CD4-positive, alpha-beta T cell treated with Interleukin-4 for 4 hours (primary cell): ENCODE data around the gene SLC5A10.

Experiments
- DNase-seq: peaks from one replicate; pipeline ENCODE4 v3.0.0-alpha.2; 2020

Gene SLC5A10

DNA sequence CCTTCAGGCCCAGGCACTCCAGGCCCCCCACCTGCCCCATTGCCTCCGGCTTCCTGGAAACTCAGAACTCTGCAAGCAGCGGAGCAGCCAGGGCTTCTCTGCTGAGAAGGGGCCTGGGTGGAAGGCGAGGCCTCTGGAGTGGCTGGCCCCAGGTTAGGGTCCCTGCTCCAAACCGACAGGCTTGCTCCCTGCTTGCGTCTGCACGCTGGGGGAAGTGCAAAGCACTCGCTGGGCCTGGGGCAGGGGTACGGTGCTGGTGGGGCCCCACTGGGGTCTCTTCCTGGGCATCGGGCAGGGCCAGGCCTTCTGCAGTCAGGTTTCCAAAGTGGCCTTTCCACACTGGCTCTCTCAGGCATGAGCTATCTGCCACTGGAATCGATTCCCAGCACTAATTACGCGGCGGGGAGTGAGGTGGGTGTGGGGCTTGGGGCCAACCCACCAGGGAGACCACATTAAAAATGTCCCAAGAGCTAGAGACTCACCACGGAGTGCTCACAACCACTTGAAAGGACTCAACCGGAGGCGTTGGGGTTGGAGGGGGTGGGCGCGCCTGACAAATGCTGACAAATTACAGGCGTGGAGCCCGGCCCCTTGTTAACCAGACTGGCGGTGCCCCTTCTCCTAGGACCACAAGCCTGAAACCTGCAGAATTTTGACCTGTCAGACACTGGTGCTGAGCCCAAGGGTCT, 34.7 kb downstream of the SLC5A10 start:
- DNase-seq = no peak

DNA sequence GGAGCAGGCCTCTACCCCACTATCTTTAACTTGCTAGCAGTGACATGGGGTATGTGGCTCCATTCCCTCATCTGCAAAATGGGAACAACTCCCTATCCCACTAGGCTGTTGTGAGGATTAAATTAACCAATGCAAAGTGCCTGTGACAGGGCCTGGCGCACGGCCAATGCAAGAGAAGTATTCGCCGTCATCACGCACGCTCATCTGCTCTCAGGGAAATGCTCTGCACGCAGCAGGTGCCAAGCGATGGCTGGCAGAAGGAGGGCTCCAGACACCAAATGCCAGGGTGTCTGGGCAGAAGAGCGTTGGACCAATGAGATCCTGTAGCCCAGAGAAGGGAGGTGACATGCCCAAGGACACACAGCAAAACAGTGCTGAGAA, 35.3 kb downstream of the SLC5A10 start:
- DNase-seq = no peak

DNA sequence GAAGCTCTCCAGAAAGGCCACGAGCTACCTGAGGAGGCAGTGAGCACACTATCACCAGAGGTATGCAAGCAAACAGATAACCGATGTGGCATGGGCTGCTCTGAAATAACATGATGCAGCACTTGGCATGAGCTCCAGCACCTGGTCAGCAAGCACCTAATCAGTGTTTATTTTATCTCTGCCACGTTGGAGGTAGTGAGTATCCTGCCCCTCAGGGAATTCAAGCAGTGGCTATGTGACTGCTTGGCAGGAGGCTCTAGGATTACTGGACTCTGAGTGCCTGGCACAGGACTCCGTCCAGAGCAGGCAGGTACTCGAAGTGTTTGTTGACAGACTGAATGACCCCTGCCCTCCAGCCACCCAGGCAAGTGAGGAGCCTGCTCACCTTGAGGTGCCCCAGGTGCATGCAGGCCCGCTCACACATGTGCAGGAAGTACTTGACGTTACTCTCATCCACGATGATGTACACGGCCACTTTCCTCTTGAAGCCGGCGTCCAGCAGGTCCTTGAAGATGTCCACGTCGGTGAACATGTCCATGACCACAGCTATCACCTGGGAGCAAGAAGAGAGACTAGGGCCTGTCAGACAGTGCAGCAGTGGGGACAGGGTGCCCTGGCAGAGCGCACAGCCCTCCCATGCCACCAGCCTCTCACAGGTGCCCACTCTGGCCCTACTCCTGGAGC, 36.0 kb downstream of the SLC5A10 start:
- no peak for DNase-seq

DNA sequence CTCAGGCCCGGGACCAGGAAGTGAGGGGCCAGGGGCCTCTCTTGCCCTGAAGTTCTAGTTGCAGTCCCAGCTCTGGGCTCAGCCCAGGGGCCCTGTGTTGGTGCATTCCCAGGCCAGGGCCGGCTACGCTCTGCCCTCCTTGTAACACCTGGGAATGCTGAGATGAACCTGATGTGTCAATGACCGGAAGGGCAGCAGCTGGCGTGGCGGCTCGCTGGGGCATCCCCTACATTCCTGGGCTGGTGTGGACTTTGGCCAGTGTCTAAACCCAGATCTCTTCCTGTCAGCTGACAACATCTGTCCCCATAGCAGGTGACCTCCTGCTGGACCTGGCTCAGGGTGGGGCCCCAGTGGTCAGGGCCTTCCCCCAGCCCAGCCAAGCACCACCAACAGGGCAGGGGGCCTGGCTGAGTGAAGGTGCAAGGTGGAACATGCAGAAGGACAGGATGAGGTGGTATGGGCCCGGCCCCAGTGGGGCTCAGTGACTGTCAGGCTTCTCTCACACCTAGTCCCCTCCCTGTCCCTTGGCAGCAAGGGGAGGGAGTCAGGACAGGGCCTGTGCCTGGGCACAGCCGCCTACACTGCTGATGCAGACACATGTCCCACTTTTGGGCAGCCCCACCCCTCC, 36.7 kb downstream of the SLC5A10 start:
- DNase-seq = no peak

DNA sequence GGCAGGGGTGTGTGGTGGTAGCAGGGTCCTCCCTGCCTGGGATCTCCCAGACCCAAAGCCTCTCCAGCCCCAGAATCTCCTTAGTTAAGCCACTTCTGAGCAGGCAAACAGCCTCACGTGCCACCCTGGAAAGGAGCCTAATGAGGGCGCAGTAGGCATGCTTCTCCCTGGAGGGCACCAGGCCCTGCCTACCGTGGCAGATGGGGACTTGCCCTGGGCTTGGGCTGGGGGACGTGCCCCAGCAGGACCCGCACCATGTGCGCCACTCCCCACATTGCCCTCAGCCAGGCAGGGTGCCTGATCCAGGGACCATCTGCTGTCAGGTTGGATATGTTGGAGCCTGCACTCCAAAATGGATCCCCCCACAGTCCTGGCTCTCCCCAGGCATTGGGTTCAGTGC, 38.4 kb downstream of the SLC5A10 start:
- DNase-seq = no peak

DNA sequence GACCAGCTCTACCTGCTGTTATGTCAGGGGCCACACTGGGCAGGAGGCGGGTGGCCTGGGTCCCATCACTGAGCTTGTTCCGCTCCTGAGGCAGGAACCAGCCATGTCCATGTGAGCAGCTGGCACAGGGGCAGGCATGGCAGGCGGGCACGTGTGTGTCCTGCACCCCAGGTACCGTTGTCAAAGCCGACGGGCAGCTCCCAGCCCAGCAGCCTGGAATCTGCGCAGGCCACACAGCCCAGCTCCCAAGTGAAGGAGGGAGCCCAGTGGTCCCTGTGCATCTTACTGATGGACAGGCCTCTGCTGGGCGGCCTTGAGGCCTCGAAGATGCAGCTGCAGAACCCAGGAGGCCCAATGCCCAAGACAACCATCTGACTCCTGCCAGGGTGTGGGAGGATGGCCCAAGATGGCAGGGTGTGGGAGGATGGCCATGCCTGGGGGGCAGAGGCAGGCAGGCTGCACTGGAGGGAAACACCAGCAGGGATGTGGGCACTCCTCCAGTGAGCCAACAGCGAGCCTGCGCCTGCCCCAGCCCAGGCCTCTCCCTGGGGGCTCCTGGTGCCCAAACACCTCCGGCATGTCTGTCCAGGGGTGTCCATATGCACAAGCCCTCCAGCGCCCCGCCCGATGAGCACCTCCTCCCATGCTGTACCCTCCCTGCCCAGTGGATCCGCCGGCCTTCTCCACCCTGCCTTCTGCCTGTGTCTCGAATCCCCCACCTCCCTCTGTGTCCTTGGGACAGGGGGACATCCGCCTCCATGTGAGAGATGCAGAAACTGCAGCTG, 39.8 kb downstream of the SLC5A10 start:
- DNase-seq = no peak

DNA sequence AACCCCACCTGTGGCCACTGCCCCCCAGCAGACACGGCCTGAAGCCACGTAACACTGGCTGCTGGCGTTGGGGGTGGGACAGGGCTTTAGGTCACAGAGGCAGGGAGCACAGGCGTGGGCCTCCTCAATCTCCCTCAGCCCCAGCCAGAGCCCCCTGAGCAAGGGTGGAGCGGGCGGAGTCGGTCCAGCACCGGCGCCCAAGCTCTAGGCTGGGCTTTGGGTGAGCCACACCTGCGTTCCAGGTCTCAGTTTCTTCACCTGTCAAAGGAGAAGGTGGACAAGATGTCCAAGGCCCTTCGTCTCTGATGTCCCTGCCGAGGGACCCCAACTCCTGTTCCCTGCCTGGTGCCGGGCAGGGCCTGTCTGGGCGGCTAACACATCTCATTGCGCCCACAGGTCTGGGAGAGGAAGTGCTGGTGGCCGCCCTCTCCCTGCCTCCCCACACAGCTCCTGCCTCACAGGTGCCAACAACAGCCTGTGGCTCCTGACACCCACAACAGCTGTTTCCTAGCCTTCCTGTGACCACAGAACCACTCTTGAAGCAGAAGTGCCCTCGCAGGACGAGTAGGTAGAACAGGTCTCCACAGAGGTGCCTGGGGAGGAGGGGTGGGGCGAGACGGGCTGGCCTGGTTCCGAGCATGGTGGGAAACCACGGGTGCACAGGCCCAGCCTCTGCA, 40.6 kb downstream of the SLC5A10 start:
- peak; percentile 46 for DNase-seq

DNA sequence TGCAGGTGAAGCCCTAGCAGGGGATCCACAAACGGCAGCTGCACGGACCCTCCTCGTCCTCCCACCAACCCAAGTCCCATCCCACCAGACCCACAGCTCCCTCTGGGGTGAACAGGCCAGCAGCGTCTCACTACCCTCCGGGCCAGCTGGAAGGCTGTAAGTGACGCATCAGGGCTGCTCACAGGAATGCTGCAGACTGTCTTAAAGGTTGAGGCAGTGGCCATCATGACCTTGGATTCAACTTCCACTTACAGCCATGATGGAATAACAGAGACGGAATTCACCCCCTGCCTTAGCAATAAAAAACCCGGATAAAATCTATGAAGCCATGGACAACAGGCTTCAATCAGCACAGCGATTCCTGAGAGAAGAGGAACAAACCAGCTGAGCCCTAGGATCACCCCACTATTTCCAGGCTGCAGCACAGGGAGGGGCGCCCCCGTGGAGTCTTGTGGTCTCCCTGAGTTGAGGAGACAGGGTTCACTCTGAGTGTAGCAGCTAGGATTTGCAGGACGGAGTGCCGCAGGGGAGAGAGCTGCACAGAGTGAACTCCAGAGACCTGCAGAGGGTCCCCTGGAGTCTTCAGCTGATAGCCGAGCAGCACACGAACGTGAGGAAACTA, 42.1 kb downstream of the SLC5A10 start:
- no peak for DNase-seq

DNA sequence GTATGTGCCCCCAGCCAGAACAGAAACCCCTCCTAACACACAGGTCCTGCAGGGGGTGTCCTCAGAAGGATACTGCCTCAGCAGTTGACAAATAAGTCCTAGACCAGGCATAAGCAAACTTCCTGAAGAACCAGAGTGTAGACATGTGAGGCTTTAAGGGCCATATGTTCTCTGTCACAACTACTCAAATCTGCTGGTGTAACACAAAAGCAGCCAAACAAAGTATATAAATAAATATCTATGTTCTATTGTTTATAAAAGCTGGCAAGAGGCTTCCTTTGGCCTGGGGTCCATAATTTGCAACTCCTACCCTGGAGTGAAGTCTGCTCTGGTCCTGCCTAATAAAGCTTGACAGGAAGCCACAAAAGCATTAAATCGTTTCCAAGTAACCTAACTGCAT, 42.7 kb downstream of the SLC5A10 start:
- DNase-seq = no peak

DNA sequence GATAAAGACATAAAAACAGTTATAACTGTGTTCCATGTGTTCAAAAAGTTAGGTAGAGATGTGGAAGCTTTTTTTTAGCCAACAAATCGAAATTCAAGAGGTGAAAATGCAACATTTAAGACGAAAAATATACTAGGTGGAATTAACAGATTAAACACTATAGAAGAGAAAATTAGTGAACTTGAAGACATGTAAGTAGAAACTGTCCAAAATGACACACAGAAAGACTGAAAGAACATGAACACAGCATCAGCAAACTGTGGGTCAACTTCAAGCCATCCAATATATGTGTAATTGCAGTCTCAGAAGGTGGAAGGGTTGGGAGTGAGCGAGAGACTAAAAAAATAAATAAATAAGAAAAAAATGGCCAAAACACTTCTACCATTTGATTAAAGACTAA, 43.3 kb downstream of the SLC5A10 start:
- no peak for DNase-seq

DNA sequence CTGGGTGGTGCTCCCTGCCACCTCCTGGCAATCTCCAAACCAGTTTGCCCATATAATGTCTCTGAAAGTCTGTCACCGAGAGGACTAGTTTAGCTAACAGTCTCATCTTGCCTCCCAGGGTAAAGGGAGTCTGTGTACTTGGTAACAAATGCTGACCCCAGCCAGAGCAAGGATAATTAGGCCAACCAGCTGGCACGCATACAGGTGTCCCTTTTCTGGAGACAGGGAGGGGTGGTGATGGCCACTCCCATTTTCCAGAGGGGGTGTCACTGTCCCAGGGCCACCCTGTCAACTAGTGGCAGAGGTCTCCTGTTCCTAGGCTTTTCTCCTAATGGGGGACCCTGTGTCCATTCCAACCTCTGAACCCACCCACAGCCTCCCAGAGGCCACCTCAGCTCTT, 44.5 kb downstream of the SLC5A10 start:
- DNase-seq = no peak

DNA sequence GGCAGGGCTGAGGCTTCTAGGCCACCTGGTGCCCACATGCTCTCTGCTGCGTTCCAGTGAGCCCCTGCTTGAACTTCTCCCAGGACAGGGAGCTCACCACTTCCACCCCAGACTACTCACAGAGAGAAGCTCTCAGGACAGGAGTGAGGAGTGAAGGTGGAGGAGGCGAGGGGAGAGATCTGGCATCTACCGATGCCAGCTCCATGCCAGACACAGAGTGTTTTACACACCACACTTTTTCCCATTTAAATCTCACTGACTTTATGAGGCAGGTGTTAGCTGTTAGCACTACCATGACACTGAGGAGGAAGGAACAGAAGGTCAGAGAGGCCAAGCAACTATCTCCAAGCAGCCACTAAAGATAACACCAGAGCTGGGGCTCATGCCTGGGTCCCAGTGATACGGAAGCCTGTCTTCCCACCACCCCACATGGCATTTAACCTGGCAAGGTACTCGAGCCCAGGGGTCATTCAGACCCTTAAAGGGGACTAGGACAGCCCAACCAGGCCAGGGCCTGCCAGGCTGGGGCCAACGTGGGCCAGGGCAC, 45.8 kb downstream of the SLC5A10 start:
- no peak for DNase-seq

DNA sequence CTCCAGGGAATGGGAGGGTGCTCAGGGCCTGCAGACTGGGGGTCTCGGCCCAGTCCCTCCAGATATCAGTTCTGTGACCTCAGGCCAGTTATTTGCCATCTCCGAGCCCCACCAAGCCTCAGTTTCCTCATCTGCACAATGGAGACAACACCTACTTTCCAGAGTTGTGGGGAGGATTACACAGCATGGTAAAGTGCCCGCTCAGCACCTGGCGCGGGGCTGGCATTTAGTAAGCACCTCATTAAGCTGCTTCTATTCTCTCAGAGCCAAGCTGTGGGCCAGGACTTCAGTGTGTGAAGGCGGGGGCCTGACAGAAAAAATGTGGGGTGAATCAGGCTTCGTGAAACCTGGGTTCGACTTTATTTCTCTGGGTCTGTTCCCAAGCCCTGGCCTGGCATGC, 47.4 kb downstream of the SLC5A10 start:
- DNase-seq = no peak

DNA sequence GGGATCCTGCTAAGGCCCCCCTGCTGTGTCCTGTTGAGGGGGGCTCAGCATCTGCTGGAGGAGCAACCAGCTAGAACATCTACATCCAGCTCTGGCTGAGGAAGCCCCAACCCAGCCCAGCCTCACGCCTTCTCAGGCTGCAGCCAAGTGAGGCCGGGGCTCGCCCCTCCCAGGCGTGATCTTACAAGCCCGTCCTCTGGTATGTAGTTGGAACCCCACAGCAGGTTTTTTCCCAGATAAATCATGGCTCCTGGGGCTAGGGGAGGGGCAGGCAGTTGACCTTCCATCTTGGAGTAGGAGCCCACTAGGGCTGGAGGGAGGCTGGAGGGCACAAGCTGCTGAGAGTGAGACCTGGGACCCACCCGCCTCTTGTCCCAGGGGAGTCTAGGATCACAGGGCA, 47.9 kb downstream of the SLC5A10 start:
- no peak for DNase-seq

DNA sequence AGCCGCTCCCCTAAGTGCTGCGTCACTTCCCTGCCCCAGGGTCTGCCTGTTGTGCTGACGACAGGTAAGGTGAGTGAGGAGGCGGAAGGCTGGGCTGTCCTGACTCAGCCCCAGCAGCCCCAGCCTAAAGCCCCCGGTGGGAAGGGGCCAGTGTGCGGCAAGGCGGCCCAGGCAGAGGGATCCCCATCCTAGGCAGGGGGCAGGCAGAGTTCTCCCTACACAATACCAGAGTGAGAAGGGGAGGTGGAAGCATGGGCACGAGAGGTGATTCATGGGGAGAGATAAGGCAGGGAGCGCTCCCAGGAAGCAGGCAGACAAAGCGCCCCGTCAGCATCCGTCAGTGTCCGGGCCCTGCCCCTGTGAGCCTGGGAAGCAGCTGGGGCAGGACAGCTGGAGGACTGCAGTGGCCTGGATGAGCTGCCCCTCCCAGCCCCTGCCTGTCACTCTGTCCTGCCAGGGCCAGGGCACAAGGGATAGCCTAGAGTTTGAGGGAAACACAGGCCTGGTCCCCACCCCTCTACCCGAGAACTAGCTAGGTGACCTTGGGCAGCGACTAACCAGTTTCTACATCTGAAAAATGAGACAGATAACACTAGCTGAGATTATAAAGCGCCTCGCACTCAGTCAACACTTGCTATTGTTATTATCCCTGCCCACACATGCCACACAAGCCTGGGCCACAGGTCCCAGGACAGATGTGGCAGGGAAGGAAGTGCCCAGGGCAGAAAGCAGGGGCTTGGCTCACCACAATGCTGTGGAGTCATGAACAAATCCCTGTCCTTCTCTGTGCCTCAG, 48.8 kb downstream of the SLC5A10 start:
- no peak for DNase-seq

DNA sequence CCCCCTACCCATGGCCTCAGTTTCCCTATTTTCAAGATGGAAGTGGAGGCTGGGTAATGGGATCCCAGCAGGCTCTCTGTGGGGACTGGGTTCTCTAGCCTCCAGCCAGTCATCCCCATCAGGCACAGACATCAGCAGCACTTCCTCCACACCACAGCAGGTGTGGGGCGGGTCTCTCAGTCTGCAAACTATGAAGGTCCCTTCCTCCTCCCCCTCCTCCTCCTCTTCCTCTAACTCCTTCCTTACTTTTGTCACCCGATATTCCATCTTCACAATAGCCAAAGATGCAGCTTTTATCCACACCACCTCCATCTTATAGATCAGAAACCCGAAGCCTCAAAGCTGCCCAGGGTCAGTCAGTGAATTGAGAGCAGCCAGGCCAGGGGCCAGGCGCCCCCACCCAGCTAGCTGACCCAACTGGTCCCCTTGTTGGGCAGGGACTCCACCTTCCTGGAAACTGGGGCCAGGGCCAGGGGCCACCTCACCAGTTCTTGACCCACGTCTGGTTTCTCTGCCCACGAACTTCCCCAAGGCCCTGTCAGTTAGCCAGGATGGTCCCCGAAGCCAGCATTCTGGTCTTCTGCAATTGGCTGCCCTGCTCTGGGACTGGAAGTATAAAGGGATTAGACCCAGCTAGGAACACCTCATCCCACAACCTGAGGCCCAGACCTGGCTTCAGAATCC, 50.1 kb downstream of the SLC5A10 start:
- DNase-seq = no peak

DNA sequence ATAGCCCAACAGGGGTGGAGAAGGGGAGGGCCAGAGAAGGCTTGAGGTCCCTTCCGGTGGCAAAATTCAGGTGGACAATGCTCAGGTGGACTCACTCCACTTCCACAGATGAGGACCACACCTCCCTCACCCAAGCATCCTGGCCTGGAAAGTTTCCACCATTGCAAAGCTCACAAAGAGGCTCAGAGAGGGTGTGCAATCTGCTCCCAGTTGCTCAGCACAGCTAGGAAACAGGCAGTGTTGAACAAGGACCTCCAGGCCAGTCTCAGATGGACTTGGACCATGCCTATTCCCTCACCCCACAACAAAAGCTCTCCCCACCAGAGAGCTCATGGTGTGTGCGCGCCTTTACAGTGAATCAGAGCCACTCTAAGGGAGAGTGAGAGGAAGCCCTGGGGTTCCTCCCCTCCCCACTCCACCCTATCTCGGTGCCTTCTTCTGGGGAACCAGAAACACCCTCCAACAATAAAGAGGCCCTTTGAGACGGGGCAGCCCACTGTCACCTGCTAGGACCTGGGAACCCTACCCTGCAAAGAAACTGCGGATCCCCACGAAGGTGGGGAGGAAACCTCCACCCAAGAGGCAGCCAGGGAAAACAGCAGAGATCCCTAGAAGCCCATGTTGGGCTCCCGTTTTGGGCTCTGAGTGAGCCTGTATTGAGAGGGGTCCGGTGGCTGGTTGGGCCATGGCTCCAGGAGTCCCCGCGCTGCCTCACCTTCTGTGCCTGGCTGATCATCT, 51.0 kb downstream of the SLC5A10 start:
- DNase-seq = peak; percentile 49

DNA sequence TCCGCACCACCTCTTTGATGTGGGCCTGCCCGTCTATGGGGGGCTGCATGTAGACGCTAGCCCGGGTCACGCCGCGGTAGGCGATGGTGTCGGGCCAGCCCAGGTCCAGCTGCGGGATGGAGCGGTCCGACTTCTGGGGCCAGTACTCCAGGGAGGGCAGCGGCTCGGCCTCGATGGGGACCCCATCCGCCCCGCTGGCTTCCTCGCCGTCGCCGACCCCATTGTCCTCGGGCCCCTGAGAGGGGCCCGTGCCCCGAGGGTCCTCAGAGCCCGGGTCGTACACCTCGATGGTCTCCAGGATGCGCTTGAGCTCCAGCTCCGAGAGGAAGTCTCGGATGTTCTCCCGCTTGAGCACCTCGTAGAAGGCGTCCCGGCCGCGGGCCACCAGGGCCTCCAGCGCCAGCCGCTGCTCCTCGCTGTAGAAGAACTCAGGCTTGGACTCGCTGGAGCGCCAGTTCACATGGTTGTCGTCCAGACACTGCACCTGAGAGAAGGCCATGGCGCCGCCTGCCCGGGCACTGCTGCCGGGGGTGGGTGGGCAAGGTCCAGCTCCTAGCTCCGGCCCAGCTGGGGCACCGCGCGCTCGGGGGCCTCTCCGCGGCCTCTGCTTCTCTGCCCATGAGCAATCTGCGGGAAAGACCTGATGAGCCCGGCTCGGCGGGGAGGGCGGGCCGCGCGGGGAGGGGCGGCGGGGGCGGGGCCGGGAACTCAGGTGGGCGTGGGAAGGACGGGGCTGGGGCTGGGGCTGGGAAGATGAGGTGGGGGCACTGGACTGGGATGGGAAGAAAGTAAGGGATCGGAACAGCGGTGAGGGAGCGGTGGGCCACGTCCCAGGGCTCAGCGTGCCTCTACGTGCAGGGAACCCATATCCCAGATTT, 51.8 kb downstream of the SLC5A10 start:
- peak; percentile 37 for DNase-seq
